NT2/D1 (cell line): ENCODE measurements around the gene NFX1.

Source experiments
- YY1 ChIP-seq: IDR thresholded peaks from 2 replicates; pipeline ENCODE4 v1.6.1; 2011; ENCODE audit not compliant: insufficient read length, insufficient read depth
- ZNF274 ChIP-seq: IDR thresholded peaks from 2 replicates; pipeline ENCODE4 v1.6.1; 2011; ENCODE audit warnings: mild to moderate bottlenecking, low read depth, low read length

- no peak for TF ChIP-seq YY1
- TF ChIP-seq ZNF274, result no peak
Observed at GRCh38 chr9:33374634-33375237, 84.4 kb downstream of the NFX1 start.
